Astrocyte (in vitro differentiated cells and primary cell): Measurements from ENCODE around the gene LRRFIP1.

ENCODE experiments used
- CTCF ChIP-seq: IDR thresholded peaks from 2 replicates; pipeline ENCODE4 v1.5.1; 2011; ENCODE audit warnings: low read depth, mild to moderate bottlenecking, inconsistent platforms, low read length, moderate library complexity; ENCODE audit not compliant: insufficient read depth
- EZH2 ChIP-seq: IDR thresholded peaks from 2 replicates; pipeline ENCODE4 v1.6.1; 2012; ENCODE audit warnings: mild to moderate bottlenecking, low read length, inconsistent platforms; ENCODE audit not compliant: insufficient read depth

- TF ChIP-seq EZH2, result no peak
- TF ChIP-seq CTCF, result no peak
Observed at GRCh38 chr2:237749002-237749401, 121.6 kb downstream of the LRRFIP1 start.
